Lung microvascular endothelial cell (primary cell): ENCODE results near the gene TRIM43B. TPM values are rescaled to one million over a fixed set of nuclear protein-coding genes. Genes with fewer than 3 reads are reported as not detected.
"Not testable (repeated sequence)": the region's sequence is repeated elsewhere in the genome, so short reads cannot be mapped to it uniquely, and the experiment has no call there.

Experiments used
- DNase-seq, 2 donors: peaks; one replicate each; pipeline versions ENCODE4 v3.0.0 to v3.0.0-alpha.2; 2010; ENCODE audit warnings: low read depth in 2 of 2
- total RNA-seq: library from RNA; depleted of rRNA; stranded (reverse); fragments of >200 nt; gene quantifications from 2 replicates; pipeline ENCODE4 v1.2.1, GENCODE V29; 2014

TRIM43B gene
- total RNA-seq = not detected in 2 replicates

- not testable (repeated sequence) for DNase-seq
These were observed at the start of gene TRIM43B for GRCh38 chr2:95484654-95485053. TRIM43B (minus strand) TSS chr2:95484754; CDS start chr2:95482714, 2,040 bp downstream.

GRCh38 chr2:95531254-95531771, 46.8 kb upstream of the TRIM43B start:
- DNase-seq = no peak

DNA sequence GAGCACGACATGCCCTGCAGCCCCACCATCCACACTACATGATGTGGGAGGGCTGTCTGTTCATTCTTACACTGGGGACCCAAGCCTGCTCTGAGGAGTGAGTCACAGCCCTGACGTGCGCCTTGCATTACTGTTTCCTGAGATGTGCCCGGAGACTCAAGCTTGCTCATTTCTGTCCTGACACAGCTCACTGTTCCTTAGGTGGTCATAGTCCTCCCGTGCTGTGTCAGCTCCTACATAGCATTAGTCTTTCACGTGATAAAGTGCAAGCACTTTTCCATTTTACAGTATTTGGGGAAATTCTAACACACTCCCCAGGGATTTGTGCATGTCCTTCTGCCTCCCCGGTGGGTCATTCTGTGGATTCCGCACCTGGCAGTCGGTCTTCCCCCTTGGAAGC, 46.2 kb upstream of the TRIM43B start:
- DNase-seq = peak in 1 of 2 donors; percentile 56

GRCh38 chr2:95526360-95527341, 42.1 kb upstream of the TRIM43B start:
- peak; percentile 43 to 50 for DNase-seq

GRCh38 chr2:95525294-95526035, 40.9 kb upstream of the TRIM43B start:
- DNase-seq = no peak

- no peak for DNase-seq
These were observed 39.6 kb upstream of the TRIM43B start for GRCh38 chr2:95524195-95524594.

- no peak for DNase-seq
These were observed 30.2 kb upstream of the TRIM43B start for GRCh38 chr2:95514718-95515117.

DNA sequence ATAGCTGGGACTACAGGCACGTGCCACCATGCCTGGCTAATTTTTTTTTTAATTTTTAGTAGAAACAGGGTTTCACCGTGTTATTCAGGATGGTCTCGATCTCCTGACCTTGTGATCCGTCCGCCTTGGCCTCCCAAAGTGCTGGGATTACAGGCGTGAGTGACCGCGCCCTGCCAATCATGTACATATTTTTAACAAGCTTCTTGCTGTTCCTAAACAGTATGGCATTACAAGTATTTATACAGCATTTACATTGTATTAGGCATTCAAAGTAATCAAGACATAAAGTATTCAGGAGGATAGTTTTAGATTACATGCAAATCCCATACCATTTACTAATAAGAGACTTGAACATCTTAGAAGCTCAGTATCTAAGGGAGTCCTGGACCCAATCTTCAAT, 29.7 kb upstream of the TRIM43B start:
- not testable (repeated sequence) for DNase-seq

DNA sequence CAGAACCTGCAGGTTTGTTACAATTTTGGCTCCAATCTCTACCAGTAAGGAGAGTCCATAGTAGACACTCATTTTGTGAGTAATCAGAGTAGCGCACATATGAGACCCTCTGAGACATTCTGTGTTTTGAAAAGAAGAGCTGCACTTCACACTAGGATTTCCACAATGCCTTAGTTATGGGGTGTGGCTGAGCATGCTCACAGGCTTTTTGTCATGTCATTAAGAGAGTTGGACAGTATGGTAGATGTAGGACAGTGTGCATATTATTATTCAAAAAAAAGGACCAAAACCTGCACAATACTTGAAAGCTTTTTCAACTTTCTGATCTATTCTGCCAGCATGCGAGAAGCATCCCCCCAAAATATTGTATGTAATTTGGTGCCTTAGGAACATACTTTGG, 24.9 kb upstream of the TRIM43B start:
- no peak for DNase-seq

DNA sequence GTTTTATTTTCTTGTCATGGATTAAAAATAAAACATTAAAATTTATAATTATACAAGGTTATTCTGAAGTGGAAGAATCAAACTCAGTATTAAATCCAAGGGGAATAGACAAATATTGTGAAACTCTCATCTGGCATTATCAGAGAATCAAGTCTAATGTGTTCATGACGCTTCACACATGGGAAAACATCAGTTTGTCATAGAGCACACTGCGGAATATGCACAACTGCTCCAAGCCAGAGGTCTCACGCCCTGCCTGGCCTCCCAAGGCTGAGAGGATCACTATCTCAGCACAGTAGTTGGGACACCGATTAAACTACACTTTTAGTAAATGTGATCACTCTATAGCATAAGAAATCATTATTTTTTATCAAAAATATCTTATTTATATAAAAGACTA, 20.7 kb upstream of the TRIM43B start:
- no peak for DNase-seq

DNA sequence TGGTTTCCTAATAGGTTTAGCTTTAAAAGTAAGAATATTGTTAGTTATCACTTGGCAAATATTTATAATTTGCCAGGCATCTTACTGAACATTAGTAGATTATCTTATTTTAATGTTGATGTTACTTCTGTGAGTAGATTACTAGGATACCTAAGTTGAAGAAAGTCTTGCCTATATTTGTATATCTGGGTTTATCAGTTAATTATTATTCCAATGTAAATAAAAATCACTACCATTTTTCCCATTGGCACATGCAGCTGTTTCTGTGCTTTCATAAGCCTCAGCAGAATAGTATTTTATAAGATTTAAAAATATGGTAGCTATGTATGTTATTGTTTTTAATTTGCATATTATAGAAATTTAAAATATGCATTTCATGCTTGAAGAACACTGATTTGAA, 16.3 kb upstream of the TRIM43B start:
- DNase-seq = no peak

DNA sequence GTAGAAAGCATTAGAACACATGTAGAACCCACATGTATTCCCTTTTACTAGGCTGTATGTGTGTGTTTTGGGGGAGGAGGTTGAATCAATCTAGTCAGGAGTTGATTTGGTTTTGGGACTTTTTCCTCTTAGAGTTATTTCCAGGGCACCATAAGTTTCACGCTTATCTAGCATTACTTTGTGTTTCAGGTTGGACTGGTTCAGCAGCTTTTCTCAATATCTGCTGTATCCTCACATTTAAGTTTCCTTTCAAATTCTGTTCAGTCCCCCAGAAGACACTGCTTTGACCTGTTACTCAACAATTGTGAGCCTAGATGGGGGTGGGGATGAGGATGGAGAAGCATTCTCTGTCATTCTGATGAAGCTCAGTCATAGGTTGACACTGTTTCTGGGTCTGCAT, 7.5 kb upstream of the TRIM43B start:
- not testable (repeated sequence) for DNase-seq

- DNase-seq = not testable (repeated sequence)
These were observed 9.5 kb downstream of the TRIM43B start for GRCh38 chr2:95475025-95475424.

GRCh38 chr2:95467984-95468383, 16.6 kb downstream of the TRIM43B start:
- not testable (repeated sequence) for DNase-seq

- DNase-seq = not testable (repeated sequence)
These were observed 18.0 kb downstream of the TRIM43B start for GRCh38 chr2:95466572-95466971.

DNA sequence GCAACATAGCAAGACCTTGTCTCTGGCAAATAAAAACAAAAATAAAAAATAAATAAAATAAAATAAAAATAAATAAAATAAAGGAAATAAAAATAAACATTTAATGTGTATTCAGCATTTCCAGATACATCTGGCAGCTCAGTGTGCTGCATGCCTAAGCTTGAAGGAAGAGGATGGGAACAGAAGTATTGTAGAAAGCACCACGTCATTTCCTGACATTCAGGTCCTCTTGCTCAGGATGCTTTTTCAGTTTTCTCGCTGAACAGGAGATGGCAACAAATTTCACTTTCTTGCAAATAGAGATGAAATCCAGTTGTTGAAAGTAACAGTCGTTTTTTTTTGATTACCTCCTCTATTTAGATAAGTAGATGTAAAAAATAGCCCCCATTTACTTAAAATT, 21.3 kb downstream of the TRIM43B start:
- not testable (repeated sequence) for DNase-seq

DNA sequence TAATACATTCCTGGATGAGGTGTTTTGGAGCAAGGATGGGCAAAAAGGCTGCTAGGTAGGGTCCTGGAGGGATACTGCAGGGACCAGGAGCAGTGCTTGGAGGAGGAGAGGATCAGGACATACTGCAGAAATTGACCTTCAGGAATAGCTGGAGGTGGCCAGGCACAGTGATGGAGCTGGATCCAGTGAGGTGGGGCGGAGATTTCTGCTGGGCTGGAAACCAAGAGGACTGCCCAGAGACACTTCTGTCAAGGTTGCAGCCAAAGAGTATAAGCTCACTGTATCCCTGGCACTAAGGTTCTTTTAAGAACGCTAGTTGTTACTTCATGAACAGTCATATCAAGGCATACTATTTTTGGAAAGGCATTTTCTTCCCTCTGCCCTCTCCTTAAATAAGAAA, 39.2 kb downstream of the TRIM43B start:
- not testable (repeated sequence) for DNase-seq

DNA sequence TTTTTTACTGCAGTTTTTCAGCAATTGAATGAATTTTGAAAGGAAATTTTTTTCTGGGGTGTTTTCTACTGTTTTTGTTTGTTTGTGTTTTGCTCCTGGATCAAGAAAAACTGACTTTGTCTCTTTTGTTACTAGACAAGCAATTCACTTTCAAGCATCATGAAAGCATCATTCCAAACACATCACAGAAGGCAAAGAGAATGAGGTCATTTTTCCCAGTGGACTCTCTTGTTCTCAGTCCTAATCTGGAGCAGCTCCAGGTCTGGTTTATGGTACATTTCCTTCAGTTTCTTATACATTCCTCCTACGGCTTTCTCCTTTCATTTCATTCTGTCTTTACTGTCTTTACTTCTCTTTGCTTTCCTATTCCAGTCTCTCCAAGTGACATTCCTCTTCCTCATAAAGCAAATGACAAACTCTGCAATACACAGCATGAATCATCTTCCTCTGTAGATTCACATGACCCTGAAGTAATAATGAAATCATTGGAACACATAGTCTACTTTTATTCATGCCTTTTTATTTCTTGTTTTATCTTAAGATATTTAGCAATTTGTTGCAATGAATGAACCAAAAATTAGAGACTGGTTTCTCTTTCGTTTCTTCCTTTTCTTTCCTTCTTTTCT, 42.0 kb downstream of the TRIM43B start:
- DNase-seq = not testable (repeated sequence)

GRCh38 chr2:95435872-95436209, 48.7 kb downstream of the TRIM43B start:
- DNase-seq = not testable (repeated sequence)

- DNase-seq = not testable (repeated sequence)
These were observed 49.2 kb downstream of the TRIM43B start for GRCh38 chr2:95435162-95435871.

DNA sequence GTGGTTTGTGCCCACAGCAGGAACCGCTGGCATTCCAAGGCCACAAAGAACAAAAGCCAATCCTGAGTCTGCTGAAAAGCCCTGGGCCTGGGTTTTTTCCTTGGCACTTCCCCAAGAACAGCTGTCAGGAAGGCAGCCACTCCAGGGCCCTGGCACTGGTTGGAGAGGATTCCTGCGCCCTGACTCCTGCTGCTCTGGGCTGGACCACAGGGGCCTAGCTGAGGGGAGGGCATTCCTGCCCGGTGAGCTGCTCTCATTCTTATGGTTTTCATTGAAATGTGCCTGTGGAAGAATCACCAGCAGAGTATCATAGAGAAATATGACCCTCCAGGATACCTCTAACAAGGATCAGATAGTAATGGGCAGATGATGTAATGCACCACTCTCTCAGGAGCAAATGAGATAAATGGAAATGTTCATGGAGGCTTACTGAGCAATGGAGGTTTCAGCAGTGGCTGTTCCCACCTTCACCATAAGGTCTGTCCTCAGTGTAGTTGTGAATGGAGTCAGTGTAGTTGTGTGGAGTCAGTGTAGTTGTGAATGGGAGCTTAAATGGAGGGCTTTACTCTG, 50.0 kb downstream of the TRIM43B start:
- DNase-seq = not testable (repeated sequence)
